SIG-M5 (cell line): ENCODE measurements around the gene RBM15.

ENCODE experiments used
- DNase-seq: peaks from one replicate; lab custom pipeline; 2025; lab: John Stamatoyannopoulos, UW

RBM15 gene

GRCh38 chr1:110348050-110348449 lies 8.9 kb downstream of the RBM15 start:
- DNase-seq: no peak

GRCh38 chr1:110348771-110349170 lies 9.6 kb downstream of the RBM15 start:
- DNase-seq: no peak

GRCh38 chr1:110350360-110350759 lies 11.2 kb downstream of the RBM15 start:
- no peak for DNase-seq

- DNase-seq: no peak
These were observed 16.1 kb downstream of the RBM15 start for GRCh38 chr1:110355321-110355720.

GRCh38 chr1:110356379-110356778 lies 17.2 kb downstream of the RBM15 start:
- no peak for DNase-seq

GRCh38 chr1:110360431-110360830 lies 21.3 kb downstream of the RBM15 start:
- no peak for DNase-seq

GRCh38 chr1:110361856-110362255 lies 22.7 kb downstream of the RBM15 start:
- no peak for DNase-seq

GRCh38 chr1:110364221-110364620 lies 25.0 kb downstream of the RBM15 start:
- DNase-seq: no peak

GRCh38 chr1:110370827-110371226 lies 31.6 kb downstream of the RBM15 start:
- no peak for DNase-seq

GRCh38 chr1:110375490-110375889 lies 36.3 kb downstream of the RBM15 start:
- DNase-seq: no peak

GRCh38 chr1:110380672-110381283 lies 41.6 kb downstream of the RBM15 start:
- DNase-seq: peak; percentile 34

GRCh38 chr1:110383251-110383990 lies 44.2 kb downstream of the RBM15 start:
- DNase-seq: no peak

- no peak for DNase-seq
These were observed 45.6 kb downstream of the RBM15 start for GRCh38 chr1:110384581-110385321.

GRCh38 chr1:110385369-110385768 lies 46.2 kb downstream of the RBM15 start:
- DNase-seq: no peak

GRCh38 chr1:110387048-110387754 lies 48.0 kb downstream of the RBM15 start:
- no peak for DNase-seq

- DNase-seq: no peak
These were observed 50.9 kb downstream of the RBM15 start for GRCh38 chr1:110390096-110390495.

GRCh38 chr1:110390692-110391245 lies 51.6 kb downstream of the RBM15 start, which contains the start of gene SLC16A4:
SLC16A4 (minus strand) TSS chr1:110391026; CDS start chr1:110389323, 1,703 bp downstream.
- DNase-seq: no peak

- DNase-seq: no peak
These were observed 54.1 kb downstream of the RBM15 start for GRCh38 chr1:110393286-110393685.

- DNase-seq: no peak
These were observed 54.7 kb downstream of the RBM15 start for GRCh38 chr1:110393691-110394492.

GRCh38 chr1:110394493-110394820 lies 55.3 kb downstream of the RBM15 start:
- no peak for DNase-seq
